Measurements from ENCODE around the gene FAM171A1. TPM values are rescaled to one million over a fixed set of nuclear protein-coding genes. Genes with fewer than 3 reads are reported as not detected.

FAM171A1 gene
- total and polyA plus RNA-seq, 2 donors (not counting 1 experiment from before 2014, with no cell fraction given), result 8.8 to 10.3 TPM

GRCh38 chr10:15242261-15242840, 128.7 kb downstream of the FAM171A1 start:
- H4K20me1 ChIP-seq (ENCODE audit: control insufficient read depth, extremely low read depth, insufficient read depth, low read length), result no peaks in the 10 kb centered on the region
- H3K4me1 ChIP-seq (ENCODE audit: control insufficient read depth, extremely low read depth, insufficient read depth, low read length), result peaks cover 2% of the 10 kb centered on the region
- H3K9me3 ChIP-seq (ENCODE audit: control insufficient read depth, insufficient read depth, low read depth, low read length), result no peaks in the 10 kb centered on the region
- H3K27me3 ChIP-seq (ENCODE audit: control insufficient read depth, insufficient read depth, low read length), result no peaks in the 10 kb centered on the region
- DNase-seq (ENCODE audit: low read depth in 2 of 2), result no peak
- TF ChIP-seq CTCF (conservative IDR thresholded peaks at IDR 0.05 in 1 of 2, IDR thresholded peaks at IDR 0.05 in 1 of 2; ENCODE audit: low read depth in 1 of 2, low read length in 2 of 2), result no peak
- no peak overlapping the region for H3K27ac ChIP-seq (ENCODE audit: insufficient read depth, low read length)
- no peaks in the 10 kb centered on the region for H3K36me3 ChIP-seq (ENCODE audit: control insufficient read depth, insufficient read depth, low read length)
- no peak overlapping the region for H3K4me3 ChIP-seq (replicated peaks in 1 of 4; ENCODE audit: control extremely low read depth in 1 of 4, insufficient read depth in 1 of 4, low read depth in 3 of 4, low read length in 4 of 4)
- no peaks in the 10 kb centered on the region for H3K79me2 ChIP-seq (ENCODE audit: control insufficient read depth, insufficient read depth, low read length)
- no peak overlapping the region for H3K9ac ChIP-seq (ENCODE audit: insufficient read depth, low read length)
- no peak overlapping the region for H2AFZ ChIP-seq (ENCODE audit: low read length)
- H3K4me2 ChIP-seq (ENCODE audit: extremely low read depth, insufficient read depth, low read length), result no peak overlapping the region

- DNase-seq (ENCODE audit: low read depth in 2 of 2), result no peak
- TF ChIP-seq CTCF (conservative IDR thresholded peaks at IDR 0.05 in 1 of 2, IDR thresholded peaks at IDR 0.05 in 1 of 2; ENCODE audit: low read depth in 1 of 2, low read length in 2 of 2), result no peak
- no peak for TF ChIP-seq EZH2 (IDR thresholded peaks at IDR 0.05; ENCODE audit: low read length, missing control alignments)
- no peaks in the 10 kb centered on the region for H3K9me3 ChIP-seq (ENCODE audit: control insufficient read depth, insufficient read depth, low read depth, low read length)
- no peaks in the 10 kb centered on the region for H3K79me2 ChIP-seq (ENCODE audit: control insufficient read depth, insufficient read depth, low read length)
- no peak overlapping the region for H3K4me3 ChIP-seq (replicated peaks in 1 of 4; ENCODE audit: control extremely low read depth in 1 of 4, insufficient read depth in 1 of 4, low read depth in 3 of 4, low read length in 4 of 4)
- H3K36me3 ChIP-seq (ENCODE audit: control insufficient read depth, insufficient read depth, low read length), result no peaks in the 10 kb centered on the region
- no peak overlapping the region for H3K4me2 ChIP-seq (ENCODE audit: extremely low read depth, insufficient read depth, low read length)
- no peaks in the 10 kb centered on the region for H3K27me3 ChIP-seq (ENCODE audit: control insufficient read depth, insufficient read depth, low read length)
- no peak overlapping the region for H2AFZ ChIP-seq (ENCODE audit: low read length)
- no peak overlapping the region for H3K9ac ChIP-seq (ENCODE audit: insufficient read depth, low read length)
- peaks cover 2% of the 10 kb centered on the region for H3K4me1 ChIP-seq (ENCODE audit: control insufficient read depth, extremely low read depth, insufficient read depth, low read length)
- no peak overlapping the region for H3K27ac ChIP-seq (ENCODE audit: insufficient read depth, low read length)
- H4K20me1 ChIP-seq (ENCODE audit: control insufficient read depth, extremely low read depth, insufficient read depth, low read length), result no peaks in the 10 kb centered on the region
Observed at GRCh38 chr10:15241306-15241705, 129.8 kb downstream of the FAM171A1 start.

- H3K79me2 ChIP-seq (ENCODE audit: control insufficient read depth, insufficient read depth, low read length), result no peaks in the 10 kb centered on the region
- TF ChIP-seq EZH2 (IDR thresholded peaks at IDR 0.05; ENCODE audit: low read length, missing control alignments) (no peak), CTCF (conservative IDR thresholded peaks at IDR 0.05 in 1 of 2, IDR thresholded peaks at IDR 0.05 in 1 of 2; ENCODE audit: low read depth in 1 of 2, low read length in 2 of 2) (no peak)
- no peaks in the 10 kb centered on the region for H3K27me3 ChIP-seq (ENCODE audit: control insufficient read depth, insufficient read depth, low read length)
- no peak overlapping the region for H3K4me3 ChIP-seq (replicated peaks in 1 of 4; ENCODE audit: control extremely low read depth in 1 of 4, insufficient read depth in 1 of 4, low read depth in 3 of 4, low read length in 4 of 4)
- H3K9ac ChIP-seq (ENCODE audit: insufficient read depth, low read length), result no peak overlapping the region
- peaks cover 2% of the 10 kb centered on the region for H3K4me1 ChIP-seq (ENCODE audit: control insufficient read depth, extremely low read depth, insufficient read depth, low read length)
- no peaks in the 10 kb centered on the region for H3K9me3 ChIP-seq (ENCODE audit: control insufficient read depth, insufficient read depth, low read depth, low read length)
- H4K20me1 ChIP-seq (ENCODE audit: control insufficient read depth, extremely low read depth, insufficient read depth, low read length), result no peaks in the 10 kb centered on the region
- H2AFZ ChIP-seq (ENCODE audit: low read length), result no peak overlapping the region
- peak in 1 of 2 donors; percentile 76 for DNase-seq (ENCODE audit: low read depth in 2 of 2)
- H3K4me2 ChIP-seq (ENCODE audit: extremely low read depth, insufficient read depth, low read length), result no peak overlapping the region
- no peaks in the 10 kb centered on the region for H3K36me3 ChIP-seq (ENCODE audit: control insufficient read depth, insufficient read depth, low read length)
- no peak overlapping the region for H3K27ac ChIP-seq (ENCODE audit: insufficient read depth, low read length)
Observed at GRCh38 chr10:15238555-15239335, 132.3 kb downstream of the FAM171A1 start.

Measured in fibroblast of lung (primary cell).